Retinal pigment epithelial cell (primary cell): ENCODE measurements around the gene PLD6.

Source experiments
- DNase-seq: peaks from one replicate; pipeline ENCODE4 v3.0.0-alpha.2; 2010; ENCODE audit warnings: low read depth
- H3K4me3 ChIP-seq: 2 replicates; pipeline ENCODE4 v1.5.1; 2011; ENCODE audit warnings: mild to moderate bottlenecking, low read length, control low read depth, moderate library complexity
- TF ChIP-seq, protein P1 (sequence below): conservative IDR thresholded peaks from 2 replicates; pipeline ENCODE4 v1.5.1; 2011; ENCODE audit warnings: low read depth, low read length, control low read depth, inconsistent platforms

PLD6 gene

DNA sequence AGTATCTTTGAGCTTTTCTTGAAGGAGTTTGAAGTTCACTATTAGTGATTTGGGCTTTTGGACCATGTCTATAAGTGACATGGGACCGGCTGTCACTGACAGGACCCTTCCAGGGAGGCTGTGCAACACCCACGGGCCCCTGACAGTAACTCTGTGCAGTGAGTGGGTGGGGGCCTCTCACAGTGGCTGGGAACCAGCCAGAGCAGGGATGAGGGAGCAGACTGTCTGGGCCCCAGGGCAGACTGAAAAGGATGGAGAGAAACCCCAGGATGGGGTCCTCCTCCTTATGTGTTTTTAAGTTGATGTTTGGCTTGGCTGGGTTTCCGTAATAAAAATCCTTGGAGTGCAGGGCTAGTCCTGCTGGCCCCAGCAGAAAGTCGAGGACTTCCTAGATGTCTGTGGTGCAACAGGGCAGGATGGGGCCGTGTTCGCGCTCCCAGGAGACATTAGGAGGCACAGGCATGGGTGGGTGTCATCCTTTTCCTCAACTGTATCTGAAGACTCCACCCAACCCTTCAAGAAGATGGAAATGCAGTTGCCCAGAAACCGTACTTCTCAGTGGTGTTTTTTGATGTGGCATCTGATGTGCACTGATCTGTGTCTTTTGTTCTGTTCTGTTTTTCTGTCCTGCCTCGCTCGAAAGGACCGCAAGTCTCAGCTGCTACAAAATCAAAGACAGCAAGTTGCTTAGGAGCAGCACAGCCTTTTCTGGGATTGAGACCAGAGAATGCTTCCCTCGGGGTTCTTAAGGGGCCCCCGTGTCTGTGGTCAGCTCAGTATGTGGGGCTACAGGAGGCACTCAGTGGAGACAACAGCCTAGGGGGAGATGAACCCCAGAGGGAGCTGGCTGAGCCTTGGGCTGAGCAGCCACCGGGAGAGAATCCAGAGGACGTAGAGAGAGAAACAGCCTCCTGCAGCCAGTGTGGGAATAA is 24.2 kb downstream of the PLD6 start:
- no peak overlapping the region for H3K4me3 ChIP-seq
- TF ChIP-seq, protein P1, sequence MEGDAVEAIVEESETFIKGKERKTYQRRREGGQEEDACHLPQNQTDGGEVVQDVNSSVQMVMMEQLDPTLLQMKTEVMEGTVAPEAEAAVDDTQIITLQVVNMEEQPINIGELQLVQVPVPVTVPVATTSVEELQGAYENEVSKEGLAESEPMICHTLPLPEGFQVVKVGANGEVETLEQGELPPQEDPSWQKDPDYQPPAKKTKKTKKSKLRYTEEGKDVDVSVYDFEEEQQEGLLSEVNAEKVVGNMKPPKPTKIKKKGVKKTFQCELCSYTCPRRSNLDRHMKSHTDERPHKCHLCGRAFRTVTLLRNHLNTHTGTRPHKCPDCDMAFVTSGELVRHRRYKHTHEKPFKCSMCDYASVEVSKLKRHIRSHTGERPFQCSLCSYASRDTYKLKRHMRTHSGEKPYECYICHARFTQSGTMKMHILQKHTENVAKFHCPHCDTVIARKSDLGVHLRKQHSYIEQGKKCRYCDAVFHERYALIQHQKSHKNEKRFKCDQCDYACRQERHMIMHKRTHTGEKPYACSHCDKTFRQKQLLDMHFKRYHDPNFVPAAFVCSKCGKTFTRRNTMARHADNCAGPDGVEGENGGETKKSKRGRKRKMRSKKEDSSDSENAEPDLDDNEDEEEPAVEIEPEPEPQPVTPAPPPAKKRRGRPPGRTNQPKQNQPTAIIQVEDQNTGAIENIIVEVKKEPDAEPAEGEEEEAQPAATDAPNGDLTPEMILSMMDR: no peak
- no peak for DNase-seq

DNA sequence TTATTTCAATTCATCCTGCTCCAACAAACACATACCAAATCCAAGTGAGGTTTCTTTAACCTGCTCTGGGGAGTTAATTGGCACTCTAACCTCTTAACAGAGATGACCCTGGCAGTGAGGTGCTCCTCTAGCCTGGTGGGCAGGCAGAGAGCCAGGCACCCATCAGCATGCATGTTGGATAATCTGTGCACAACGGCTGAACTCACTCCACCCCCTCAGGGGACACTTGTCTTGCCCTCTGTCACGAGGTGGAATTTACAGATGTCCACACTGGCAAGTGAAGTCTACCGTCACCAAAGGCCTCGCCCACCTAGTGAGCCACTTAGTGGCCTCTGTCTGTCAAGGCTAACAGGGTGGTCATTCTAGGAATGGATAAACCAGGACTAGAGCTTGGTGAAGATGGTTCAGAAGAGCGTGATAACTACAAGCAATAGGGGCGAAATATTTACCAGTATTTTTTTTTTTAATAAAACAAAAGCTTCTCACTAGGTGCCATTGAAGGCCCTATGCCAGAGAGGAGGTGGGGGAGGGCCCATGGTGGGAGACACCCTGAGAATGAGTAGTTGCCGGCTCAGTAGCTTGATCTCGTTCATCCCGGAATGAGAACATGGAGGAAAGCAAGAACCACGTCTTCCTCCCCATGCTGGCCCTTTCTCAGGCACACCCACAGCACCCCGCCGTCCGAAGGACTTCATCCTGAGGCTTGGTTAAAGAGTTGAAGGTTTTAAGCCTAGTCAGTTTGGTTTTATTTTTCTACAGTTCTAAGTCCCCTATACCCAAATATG is 25.2 kb downstream of the PLD6 start:
- TF ChIP-seq, protein P1: no peak
- H3K4me3 ChIP-seq: no peak overlapping the region
- no peak for DNase-seq

DNA sequence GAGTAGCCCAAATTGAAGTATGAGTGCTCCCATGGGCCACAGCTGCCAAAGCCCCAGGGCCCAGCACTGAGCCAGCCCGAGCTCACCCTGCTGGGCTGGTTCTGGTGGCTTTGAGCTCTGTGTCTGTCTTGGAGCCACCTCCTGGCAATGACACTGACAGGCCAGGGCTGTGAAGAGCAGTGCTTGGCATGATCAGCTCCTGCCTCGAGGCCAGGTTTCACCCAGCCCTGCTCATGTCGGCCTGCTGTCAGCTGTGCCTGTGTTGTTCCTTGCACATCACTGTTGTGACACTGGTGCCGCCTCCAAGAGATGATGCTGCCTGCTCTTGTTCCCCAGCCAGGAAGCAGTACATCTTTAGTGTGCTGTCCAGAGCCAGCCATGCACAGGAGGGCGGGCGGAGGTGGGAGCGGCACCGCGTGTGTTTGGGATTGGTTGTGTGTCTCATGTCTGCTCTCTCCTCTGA is 26.0 kb downstream of the PLD6 start:
- TF ChIP-seq, protein P1: no peak
- no peak overlapping the region for H3K4me3 ChIP-seq
- no peak for DNase-seq

DNA sequence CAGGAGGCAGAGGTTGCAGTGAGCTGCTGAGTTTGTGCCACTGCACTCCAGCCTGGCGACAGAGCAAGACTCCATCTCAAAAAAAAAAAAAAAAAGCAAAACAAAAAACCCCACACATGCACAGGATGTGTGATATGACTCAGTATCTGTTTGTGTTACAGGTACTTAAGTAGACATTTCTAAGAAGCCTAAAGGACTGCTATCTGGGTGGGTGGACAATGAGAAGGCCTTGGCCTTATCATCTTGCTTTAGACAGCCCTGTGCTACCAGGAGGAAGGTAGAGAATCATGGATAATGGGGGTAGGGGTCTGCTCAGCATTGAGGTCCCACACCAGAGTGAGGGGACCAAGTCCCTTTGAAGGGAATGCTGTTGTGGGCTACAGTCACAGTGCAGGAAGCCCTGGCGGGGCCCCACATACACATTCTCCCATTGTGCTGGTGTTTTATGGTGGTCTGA is 26.7 kb downstream of the PLD6 start:
- no peak overlapping the region for H3K4me3 ChIP-seq
- DNase-seq: no peak
- TF ChIP-seq, protein P1: no peak

DNA sequence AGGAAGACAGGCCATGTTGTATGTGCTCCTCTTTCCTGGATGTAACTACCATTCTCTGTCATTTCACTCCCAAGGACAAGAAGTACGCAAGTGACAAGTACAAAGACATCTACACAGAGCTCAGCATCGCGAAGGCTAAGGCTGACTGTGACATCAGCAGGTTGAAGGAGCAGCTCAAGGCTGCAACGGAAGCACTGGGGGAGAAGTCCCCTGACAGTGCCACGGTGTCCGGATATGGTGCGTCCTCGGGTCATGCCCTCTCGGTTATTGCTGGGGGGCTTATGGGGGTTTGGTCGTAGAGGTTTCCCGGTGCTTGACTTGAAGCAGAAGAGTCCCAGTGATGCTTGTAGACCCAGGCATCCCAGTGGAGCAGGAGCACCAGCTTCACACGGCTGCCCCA is 29.0 kb downstream of the PLD6 start:
- H3K4me3 ChIP-seq: no peak overlapping the region
- TF ChIP-seq, protein P1: no peak
- DNase-seq: no peak

DNA sequence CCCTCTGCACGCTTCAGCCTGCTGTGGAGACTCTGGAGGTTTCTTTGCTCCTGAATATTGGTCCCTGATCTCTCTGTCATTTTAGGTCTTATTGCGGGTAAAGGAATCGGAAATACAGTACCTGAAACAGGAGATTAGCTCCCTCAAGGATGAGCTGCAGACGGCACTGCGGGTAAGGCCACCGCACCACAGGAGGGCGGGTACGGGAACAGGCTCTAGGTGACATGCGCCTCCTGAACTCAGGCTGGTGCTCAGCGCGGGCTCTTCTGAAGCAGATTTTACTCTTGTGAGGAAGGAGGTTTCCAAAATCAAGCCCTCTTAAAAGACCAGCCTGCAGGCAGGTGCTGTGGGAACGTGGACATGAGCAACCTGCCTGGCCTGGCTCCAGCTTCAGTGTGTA is 29.8 kb downstream of the PLD6 start:
- H3K4me3 ChIP-seq: no peak overlapping the region
- DNase-seq: no peak
- TF ChIP-seq, protein P1: no peak
